Liver (tissue), 3 donors: ENCODE results near the gene VN1R2.

Source experiments
- JUND ChIP-seq, 2 donors: IDR thresholded peaks; 2 replicates each; pipeline ENCODE4 v1.6.1; 2016; ENCODE audit warnings: antibody characterized with exemption in 2 of 2
- RAD21 ChIP-seq, 2 donors: IDR thresholded peaks; 2 replicates each; pipeline ENCODE4 v1.6.1; 2016; ENCODE audit warnings: antibody characterized with exemption in 2 of 2, mild to moderate bottlenecking in 2 of 2
- TF ChIP-seq, protein P1 (sequence below): fragments of 150-350 bp; IDR thresholded peaks from 2 replicates; pipeline ENCODE4 v1.5.1; 2017; ENCODE audit warnings: improper control_type of control experiment, low read depth, low read length; ENCODE audit not compliant: missing input control
- TF ChIP-seq, protein P2 (sequence below): IDR thresholded peaks from 2 replicates; pipeline ENCODE4 v1.6.1; 2016; ENCODE audit warnings: antibody characterized with exemption
- TF ChIP-seq, protein P3 (sequence below): IDR thresholded peaks from 2 replicates; pipeline ENCODE4 v1.6.1; 2016; ENCODE audit warnings: antibody characterized with exemption
- TF ChIP-seq, protein P4 (sequence below): IDR thresholded peaks from 2 replicates; pipeline ENCODE4 v1.6.1; 2016; ENCODE audit warnings: antibody characterized with exemption, mild to moderate bottlenecking
- donor health status: healthy.
- donor health status: healthy.

DNA sequence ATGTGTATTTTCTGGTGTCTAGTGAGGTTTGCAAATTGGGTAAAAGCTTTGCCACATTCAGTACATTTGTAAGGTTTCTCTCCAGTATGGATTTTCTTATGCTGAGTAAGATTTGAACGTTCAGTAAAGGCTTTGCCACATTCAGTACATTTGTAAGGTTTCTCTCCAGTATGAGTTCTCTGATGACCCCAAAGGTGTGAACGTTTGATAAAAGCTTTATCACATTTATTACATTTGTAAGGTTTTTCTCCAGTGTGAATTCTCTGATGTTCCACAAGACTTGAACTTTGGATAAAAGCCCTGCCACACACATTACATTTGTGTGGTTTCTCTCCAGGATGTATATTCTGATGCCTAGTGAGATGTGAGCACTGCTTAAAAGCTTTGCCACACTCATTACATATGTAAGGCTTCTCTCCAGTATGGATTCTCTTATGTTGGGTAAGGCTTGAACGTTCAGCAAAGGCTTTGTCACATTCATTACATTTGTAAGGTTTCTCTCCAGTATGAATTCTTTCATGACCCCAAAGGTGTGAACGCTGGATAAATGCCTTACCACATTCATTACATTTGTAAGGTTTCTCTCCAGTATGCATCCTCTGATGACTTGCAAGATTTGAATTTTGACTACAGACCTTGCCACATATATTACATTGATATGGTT is 20.8 kb upstream of the VN1R2 start:
- no peak for TF ChIP-seq JUND (IDR thresholded peaks at IDR 0.05)
- TF ChIP-seq, protein P1, sequence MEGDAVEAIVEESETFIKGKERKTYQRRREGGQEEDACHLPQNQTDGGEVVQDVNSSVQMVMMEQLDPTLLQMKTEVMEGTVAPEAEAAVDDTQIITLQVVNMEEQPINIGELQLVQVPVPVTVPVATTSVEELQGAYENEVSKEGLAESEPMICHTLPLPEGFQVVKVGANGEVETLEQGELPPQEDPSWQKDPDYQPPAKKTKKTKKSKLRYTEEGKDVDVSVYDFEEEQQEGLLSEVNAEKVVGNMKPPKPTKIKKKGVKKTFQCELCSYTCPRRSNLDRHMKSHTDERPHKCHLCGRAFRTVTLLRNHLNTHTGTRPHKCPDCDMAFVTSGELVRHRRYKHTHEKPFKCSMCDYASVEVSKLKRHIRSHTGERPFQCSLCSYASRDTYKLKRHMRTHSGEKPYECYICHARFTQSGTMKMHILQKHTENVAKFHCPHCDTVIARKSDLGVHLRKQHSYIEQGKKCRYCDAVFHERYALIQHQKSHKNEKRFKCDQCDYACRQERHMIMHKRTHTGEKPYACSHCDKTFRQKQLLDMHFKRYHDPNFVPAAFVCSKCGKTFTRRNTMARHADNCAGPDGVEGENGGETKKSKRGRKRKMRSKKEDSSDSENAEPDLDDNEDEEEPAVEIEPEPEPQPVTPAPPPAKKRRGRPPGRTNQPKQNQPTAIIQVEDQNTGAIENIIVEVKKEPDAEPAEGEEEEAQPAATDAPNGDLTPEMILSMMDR: no peak
- TF ChIP-seq, protein P2, sequence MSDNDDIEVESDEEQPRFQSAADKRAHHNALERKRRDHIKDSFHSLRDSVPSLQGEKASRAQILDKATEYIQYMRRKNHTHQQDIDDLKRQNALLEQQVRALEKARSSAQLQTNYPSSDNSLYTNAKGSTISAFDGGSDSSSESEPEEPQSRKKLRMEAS: no peak
- no peak for TF ChIP-seq RAD21 (IDR thresholded peaks at IDR 0.05)
- TF ChIP-seq, protein P3, sequence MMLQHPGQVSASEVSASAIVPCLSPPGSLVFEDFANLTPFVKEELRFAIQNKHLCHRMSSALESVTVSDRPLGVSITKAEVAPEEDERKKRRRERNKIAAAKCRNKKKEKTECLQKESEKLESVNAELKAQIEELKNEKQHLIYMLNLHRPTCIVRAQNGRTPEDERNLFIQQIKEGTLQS: no peak
- TF ChIP-seq, protein P4, sequence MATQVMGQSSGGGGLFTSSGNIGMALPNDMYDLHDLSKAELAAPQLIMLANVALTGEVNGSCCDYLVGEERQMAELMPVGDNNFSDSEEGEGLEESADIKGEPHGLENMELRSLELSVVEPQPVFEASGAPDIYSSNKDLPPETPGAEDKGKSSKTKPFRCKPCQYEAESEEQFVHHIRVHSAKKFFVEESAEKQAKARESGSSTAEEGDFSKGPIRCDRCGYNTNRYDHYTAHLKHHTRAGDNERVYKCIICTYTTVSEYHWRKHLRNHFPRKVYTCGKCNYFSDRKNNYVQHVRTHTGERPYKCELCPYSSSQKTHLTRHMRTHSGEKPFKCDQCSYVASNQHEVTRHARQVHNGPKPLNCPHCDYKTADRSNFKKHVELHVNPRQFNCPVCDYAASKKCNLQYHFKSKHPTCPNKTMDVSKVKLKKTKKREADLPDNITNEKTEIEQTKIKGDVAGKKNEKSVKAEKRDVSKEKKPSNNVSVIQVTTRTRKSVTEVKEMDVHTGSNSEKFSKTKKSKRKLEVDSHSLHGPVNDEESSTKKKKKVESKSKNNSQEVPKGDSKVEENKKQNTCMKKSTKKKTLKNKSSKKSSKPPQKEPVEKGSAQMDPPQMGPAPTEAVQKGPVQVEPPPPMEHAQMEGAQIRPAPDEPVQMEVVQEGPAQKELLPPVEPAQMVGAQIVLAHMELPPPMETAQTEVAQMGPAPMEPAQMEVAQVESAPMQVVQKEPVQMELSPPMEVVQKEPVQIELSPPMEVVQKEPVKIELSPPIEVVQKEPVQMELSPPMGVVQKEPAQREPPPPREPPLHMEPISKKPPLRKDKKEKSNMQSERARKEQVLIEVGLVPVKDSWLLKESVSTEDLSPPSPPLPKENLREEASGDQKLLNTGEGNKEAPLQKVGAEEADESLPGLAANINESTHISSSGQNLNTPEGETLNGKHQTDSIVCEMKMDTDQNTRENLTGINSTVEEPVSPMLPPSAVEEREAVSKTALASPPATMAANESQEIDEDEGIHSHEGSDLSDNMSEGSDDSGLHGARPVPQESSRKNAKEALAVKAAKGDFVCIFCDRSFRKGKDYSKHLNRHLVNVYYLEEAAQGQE: no peak
